Liver (tissue), 9 donors: ENCODE measurements around the gene PGS1. TPM values are rescaled to one million over a fixed set of nuclear protein-coding genes. Genes with fewer than 3 reads are reported as not detected.

Source experiments
- DNase-seq: peaks from one replicate; pipeline ENCODE4 v3.0.0-alpha.2; 2017; ENCODE audit warnings: low spot score
- H3K27ac ChIP-seq, 2 donors: one replicate each; pipeline ENCODE4 v1.7.0; 2013; ENCODE audit warnings: inconsistent platforms in 2 of 2, low read length in 2 of 2, control low read depth in 1 of 2, low read depth in 1 of 2, mild to moderate bottlenecking in 1 of 2
- H3K27me3 ChIP-seq, 4 donors: one replicate each; pipeline versions ENCODE4 v1.6.1 to v1.7.0; 2013; ENCODE audit warnings: low read length in 3 of 4, inconsistent platforms in 1 of 4, mild to moderate bottlenecking in 1 of 4, moderate library complexity in 1 of 4; ENCODE audit not compliant: control insufficient read depth in 4 of 4, insufficient read depth in 4 of 4
- H3K36me3 ChIP-seq, 4 donors: one replicate each; pipeline versions ENCODE4 v1.6.1 to v1.7.0; 2013; ENCODE audit warnings: low read length in 3 of 4, mild to moderate bottlenecking in 3 of 4, low read depth in 1 of 4, moderate library complexity in 1 of 4; ENCODE audit not compliant: control insufficient read depth in 4 of 4, insufficient read depth in 3 of 4
- H3K4me1 ChIP-seq, 4 donors: one replicate each; pipeline versions ENCODE4 v1.6.1 to v1.7.0; 2013; ENCODE audit warnings: low read length in 3 of 4, mild to moderate bottlenecking in 3 of 4, moderate library complexity in 1 of 4; ENCODE audit not compliant: control insufficient read depth in 4 of 4, insufficient read depth in 4 of 4
- H3K4me3 ChIP-seq, 3 donors: one replicate each; pipeline versions ENCODE4 v1.6.1 to v1.7.0; 2013; ENCODE audit warnings: low read length in 3 of 3, control low read depth in 1 of 3, low read depth in 1 of 3, mild to moderate bottlenecking in 1 of 3
- H3K9ac ChIP-seq, 2 donors: one replicate each; pipeline ENCODE4 v1.7.0; 2013; ENCODE audit warnings: low read length in 2 of 2, mild to moderate bottlenecking in 2 of 2, moderate library complexity in 2 of 2, control low read depth in 1 of 2, low read depth in 1 of 2
- H3K9me3 ChIP-seq, 4 donors: one replicate each; pipeline versions ENCODE4 v1.6.1 to v1.7.0; 2013; ENCODE audit warnings: low read length in 3 of 4; ENCODE audit not compliant: control insufficient read depth in 4 of 4
- FOXA1 ChIP-seq: IDR thresholded peaks from 2 replicates; pipeline ENCODE4 v1.6.1; 2016; ENCODE audit warnings: antibody characterized with exemption
- FOXA2 ChIP-seq: IDR thresholded peaks from 2 replicates; pipeline ENCODE4 v1.6.1; 2016; ENCODE audit warnings: antibody characterized with exemption
- GABPA ChIP-seq, 2 donors: IDR thresholded peaks in 1 of 2; conservative IDR thresholded peaks in 1 of 2; 2 replicates each; pipeline ENCODE4 v1.6.1; 2016; ENCODE audit warnings: antibody characterized with exemption in 2 of 2, mild to moderate bottlenecking in 1 of 2, moderate library complexity in 1 of 2
- HNF4G ChIP-seq: IDR thresholded peaks from 2 replicates; pipeline ENCODE4 v1.6.1; 2016; ENCODE audit warnings: antibody characterized with exemption
- NR2F2 ChIP-seq: IDR thresholded peaks from 2 replicates; pipeline ENCODE4 v1.6.1; 2016; ENCODE audit warnings: antibody characterized with exemption
- RAD21 ChIP-seq, 2 donors: IDR thresholded peaks; 2 replicates each; pipeline ENCODE4 v1.6.1; 2016; ENCODE audit warnings: antibody characterized with exemption in 2 of 2, mild to moderate bottlenecking in 2 of 2
- SP1 ChIP-seq: IDR thresholded peaks from 2 replicates; pipeline ENCODE4 v1.6.1; 2018; ENCODE audit warnings: antibody characterized with exemption, mild to moderate bottlenecking
- TAF1 ChIP-seq: conservative IDR thresholded peaks from 2 replicates; pipeline ENCODE4 v1.6.1; 2016; ENCODE audit warnings: antibody characterized with exemption, mild to moderate bottlenecking
- ZBTB33 ChIP-seq: IDR thresholded peaks from 2 replicates; pipeline ENCODE4 v1.6.1; 2016; ENCODE audit warnings: antibody characterized with exemption
- WGBS: extraction: QIAGEN DNeasy Blood & Tissue Kit; methylation state at CpG from one replicate; pipeline ENCODE4 v1.1.7; 2013; 5-methylcytosine and 5-hydroxymethylcytosine counted together
- polyA plus RNA-seq, 2 donors: library from polyadenylated mRNA; stranded (reverse) in 1 of 2; unstranded in 1 of 2; fragments of 200-250 nt in 1 of 2; fragments of >200 nt in 1 of 2; fragmentation: Nextera tagmentation in 1 of 2; extraction: Ambion mirVana in 1 of 2; gene quantifications; one replicate each; pipeline versions ENCODE4 v1.2.1 to v1.2.3, GENCODE V29; 2013 to 2015
- total RNA-seq, 2 donors: library from RNA; depleted of rRNA; stranded (reverse); fragments of >200 nt; gene quantifications; one replicate each; pipeline ENCODE4 v1.2.3, GENCODE V29; 2014
- TF ChIP-seq, protein P1 (sequence below): IDR thresholded peaks from 2 replicates; pipeline ENCODE4 v1.6.1; 2016; ENCODE audit warnings: antibody characterized with exemption
- TF ChIP-seq, protein P2 (sequence below): IDR thresholded peaks from 2 replicates; pipeline ENCODE4 v1.6.1; 2016; ENCODE audit warnings: antibody characterized with exemption
- TF ChIP-seq, protein P3 (sequence below): IDR thresholded peaks from 2 replicates; pipeline ENCODE4 v1.6.1; 2016; ENCODE audit warnings: antibody characterized with exemption, mild to moderate bottlenecking
- donor health status: healthy.
- donor health status: healthy.
- donor health status: healthy.
- donor health status: healthy.
- donor health status: healthy.

Gene PGS1
- total and polyA plus RNA-seq, 4 donors = 8.1 to 24.1 (median 12.2) TPM

DNA sequence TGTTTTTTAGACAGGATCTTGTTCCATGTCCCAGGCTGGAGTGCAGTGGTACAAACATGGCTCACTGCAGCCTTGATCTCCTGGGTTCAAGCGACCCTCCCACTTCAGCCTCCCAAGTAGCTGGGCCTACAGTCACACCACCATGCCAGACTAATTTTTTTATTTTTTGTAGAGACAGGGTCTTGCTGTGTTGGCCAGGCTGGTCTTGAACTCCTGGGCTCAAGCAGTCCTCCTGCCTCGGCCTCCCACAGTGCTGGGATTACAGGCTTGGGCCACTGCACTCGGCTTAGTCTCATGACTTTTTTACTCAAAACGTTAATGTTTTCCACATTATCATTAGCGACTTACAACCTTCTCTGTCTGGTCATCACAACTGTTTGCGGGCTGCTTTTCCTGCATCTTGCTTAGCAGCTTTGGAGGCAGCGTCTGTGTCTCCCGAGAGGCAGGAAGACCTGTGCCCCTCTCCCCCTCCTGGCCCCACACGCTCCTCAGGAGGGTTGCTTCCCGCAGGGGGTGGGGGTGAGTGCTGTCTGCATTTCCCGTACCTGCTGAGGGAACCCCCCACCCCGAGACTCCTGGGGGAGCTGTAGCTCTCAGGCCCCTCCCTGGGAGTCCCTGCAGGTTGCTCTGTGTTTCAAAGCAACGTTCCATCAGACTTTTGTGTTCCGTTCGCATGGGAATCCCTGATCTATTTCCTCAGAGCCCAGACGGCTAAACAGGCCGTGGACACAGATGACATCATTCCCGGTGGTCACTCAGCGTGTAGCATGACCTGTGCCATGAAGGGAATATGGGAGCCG lies 52.6 kb downstream of the PGS1 start:
- Histone ChIP-seq H3K4me1 (peaks cover 2 to 10% (median 5%) of the 10 kb centered on the region in 4 donors), H3K36me3 (peaks cover 0 to 13% (median 2%) of the 10 kb centered on the region in 4 donors), H3K9me3 (no peaks in the 10 kb centered on the region), H3K4me3 (no peak overlapping the region), H3K9ac (no peak overlapping the region), H3K27me3 (no peaks in the 10 kb centered on the region), H3K27ac (no peak overlapping the region)
- WGBS = 77% methylated on average over 20 of the region's 20 CpGs
- no peak for DNase-seq
- TF ChIP-seq GABPA (IDR thresholded peaks at IDR 0.05 in 1 of 2, conservative IDR thresholded peaks at IDR 0.05 in 1 of 2) = no peak
- TF ChIP-seq TAF1 = no peak
- TF ChIP-seq, protein P1, sequence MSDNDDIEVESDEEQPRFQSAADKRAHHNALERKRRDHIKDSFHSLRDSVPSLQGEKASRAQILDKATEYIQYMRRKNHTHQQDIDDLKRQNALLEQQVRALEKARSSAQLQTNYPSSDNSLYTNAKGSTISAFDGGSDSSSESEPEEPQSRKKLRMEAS = no peak
- no peak for TF ChIP-seq NR2F2
- no peak for TF ChIP-seq ZBTB33
- TF ChIP-seq HNF4G = no peak
- TF ChIP-seq, protein P2, sequence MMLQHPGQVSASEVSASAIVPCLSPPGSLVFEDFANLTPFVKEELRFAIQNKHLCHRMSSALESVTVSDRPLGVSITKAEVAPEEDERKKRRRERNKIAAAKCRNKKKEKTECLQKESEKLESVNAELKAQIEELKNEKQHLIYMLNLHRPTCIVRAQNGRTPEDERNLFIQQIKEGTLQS = no peak
- TF ChIP-seq FOXA1 = no peak

GRCh38 chr17:78431692-78431958 lies 53.2 kb downstream of the PGS1 start:
- H3K27ac ChIP-seq = no peak overlapping the region
- no peaks in the 10 kb centered on the region for H3K27me3 ChIP-seq
- peaks cover 0 to 11% (median 2%) of the 10 kb centered on the region in 4 donors for H3K36me3 ChIP-seq
- no peak overlapping the region for H3K4me3 ChIP-seq
- TF ChIP-seq RAD21 (IDR thresholded peaks at IDR 0.05) (no peak), TAF1 (no peak), FOXA2 (no peak), SP1 (no peak), GABPA (IDR thresholded peaks at IDR 0.05 in 1 of 2, conservative IDR thresholded peaks at IDR 0.05 in 1 of 2) (no peak)
- TF ChIP-seq, protein P3, sequence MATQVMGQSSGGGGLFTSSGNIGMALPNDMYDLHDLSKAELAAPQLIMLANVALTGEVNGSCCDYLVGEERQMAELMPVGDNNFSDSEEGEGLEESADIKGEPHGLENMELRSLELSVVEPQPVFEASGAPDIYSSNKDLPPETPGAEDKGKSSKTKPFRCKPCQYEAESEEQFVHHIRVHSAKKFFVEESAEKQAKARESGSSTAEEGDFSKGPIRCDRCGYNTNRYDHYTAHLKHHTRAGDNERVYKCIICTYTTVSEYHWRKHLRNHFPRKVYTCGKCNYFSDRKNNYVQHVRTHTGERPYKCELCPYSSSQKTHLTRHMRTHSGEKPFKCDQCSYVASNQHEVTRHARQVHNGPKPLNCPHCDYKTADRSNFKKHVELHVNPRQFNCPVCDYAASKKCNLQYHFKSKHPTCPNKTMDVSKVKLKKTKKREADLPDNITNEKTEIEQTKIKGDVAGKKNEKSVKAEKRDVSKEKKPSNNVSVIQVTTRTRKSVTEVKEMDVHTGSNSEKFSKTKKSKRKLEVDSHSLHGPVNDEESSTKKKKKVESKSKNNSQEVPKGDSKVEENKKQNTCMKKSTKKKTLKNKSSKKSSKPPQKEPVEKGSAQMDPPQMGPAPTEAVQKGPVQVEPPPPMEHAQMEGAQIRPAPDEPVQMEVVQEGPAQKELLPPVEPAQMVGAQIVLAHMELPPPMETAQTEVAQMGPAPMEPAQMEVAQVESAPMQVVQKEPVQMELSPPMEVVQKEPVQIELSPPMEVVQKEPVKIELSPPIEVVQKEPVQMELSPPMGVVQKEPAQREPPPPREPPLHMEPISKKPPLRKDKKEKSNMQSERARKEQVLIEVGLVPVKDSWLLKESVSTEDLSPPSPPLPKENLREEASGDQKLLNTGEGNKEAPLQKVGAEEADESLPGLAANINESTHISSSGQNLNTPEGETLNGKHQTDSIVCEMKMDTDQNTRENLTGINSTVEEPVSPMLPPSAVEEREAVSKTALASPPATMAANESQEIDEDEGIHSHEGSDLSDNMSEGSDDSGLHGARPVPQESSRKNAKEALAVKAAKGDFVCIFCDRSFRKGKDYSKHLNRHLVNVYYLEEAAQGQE = no peak
- WGBS = 84% methylated on average over 11 of the region's 11 CpGs
- H3K9me3 ChIP-seq = no peaks in the 10 kb centered on the region
- peaks cover 2 to 10% (median 5%) of the 10 kb centered on the region in 4 donors for H3K4me1 ChIP-seq
- H3K9ac ChIP-seq = no peak overlapping the region
- no peak for DNase-seq
